GM06990 (cell line): ENCODE measurements around the gene AP5M1.
A peak's percentile ranks its signal among the peaks of the same experiment; 100 is the strongest.
"Not testable (repeated sequence)": the region's sequence is repeated elsewhere in the genome, so short reads cannot be mapped to it uniquely, and the experiment has no call there.

Experiments
- DNase-seq: peaks from one replicate; pipeline ENCODE4 v3.0.0-alpha.2; 2011; ENCODE audit not compliant: insufficient read length; ENCODE audit errors: extremely low read depth
- H3K27me3 ChIP-seq: replicated peaks from 2 replicates; pipeline ENCODE4 v1.6.0; 2011; ENCODE audit warnings: low read length; ENCODE audit not compliant: control insufficient read depth, insufficient read depth
- H3K36me3 ChIP-seq: 2 replicates; pipeline ENCODE4 v1.5.1; 2011; ENCODE audit warnings: low read length; ENCODE audit not compliant: control insufficient read depth, insufficient read depth
- H3K4me3 ChIP-seq: replicated peaks from 2 replicates; pipeline ENCODE4 v1.5.1; 2011; ENCODE audit warnings: low read depth, mild to moderate bottlenecking, control low read depth, low read length
- TF ChIP-seq, protein P1 (sequence below): IDR thresholded peaks from 2 replicates; pipeline ENCODE4 v1.5.1; 2011; ENCODE audit warnings: low read length, control low read depth, mild to moderate bottlenecking, inconsistent platforms; ENCODE audit not compliant: insufficient read depth, poor library complexity, severe bottlenecking

AP5M1 gene, protein sequence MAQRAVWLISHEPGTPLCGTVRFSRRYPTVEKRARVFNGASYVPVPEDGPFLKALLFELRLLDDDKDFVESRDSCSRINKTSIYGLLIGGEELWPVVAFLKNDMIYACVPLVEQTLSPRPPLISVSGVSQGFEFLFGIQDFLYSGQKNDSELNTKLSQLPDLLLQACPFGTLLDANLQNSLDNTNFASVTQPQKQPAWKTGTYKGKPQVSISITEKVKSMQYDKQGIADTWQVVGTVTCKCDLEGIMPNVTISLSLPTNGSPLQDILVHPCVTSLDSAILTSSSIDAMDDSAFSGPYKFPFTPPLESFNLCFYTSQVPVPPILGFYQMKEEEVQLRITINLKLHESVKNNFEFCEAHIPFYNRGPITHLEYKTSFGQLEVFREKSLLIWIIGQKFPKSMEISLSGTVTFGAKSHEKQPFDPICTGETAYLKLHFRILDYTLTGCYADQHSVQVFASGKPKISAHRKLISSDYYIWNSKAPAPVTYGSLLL

DNA sequence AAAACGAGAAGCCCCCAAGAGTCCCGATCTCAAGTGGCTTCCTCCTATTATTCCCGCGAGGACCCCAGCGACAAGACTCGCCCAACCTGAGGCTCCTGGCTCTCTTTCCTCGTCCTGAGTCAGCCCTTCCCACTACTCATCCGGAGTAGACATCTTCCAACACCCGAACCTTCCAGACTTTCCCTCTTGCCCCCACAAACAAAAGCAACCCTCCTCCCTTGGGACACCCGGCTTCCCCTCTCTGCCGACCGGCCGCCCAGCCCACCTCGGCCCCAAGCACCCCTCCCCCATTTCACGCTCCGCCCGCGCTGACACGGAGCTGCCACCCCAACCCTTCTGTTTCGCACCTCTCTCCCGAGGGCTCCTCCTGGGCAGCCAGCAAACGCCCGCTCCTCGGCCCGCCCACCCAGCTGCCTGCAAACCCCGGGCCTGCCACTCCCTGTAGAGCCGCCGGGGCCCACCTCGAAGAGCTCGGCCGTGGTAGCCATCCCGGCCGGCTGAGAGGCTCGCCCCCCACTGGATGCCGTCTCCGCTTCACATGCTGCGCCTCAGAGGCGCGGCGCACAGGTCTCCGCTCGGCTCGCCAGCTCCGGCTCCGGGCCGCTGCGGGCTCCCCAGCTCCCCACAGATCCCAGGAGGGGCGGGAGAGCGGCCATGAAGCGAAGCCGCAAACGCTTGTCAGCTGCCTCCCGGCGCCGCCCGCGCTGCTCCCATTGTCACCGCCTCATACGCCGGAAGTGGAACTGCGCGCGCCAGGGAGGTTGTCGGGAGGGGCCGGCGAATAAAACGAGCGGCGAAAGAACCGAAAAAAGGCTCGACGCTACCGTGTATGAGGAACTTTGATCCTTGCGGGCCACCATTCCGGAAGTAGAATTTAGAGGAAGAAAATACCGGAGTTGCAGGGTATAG, at the start of gene AP5M1, which contains the start of gene EXOC5:
Gene AP5M1, plus strand, starts transcription at position 811 of the 909 bp plus-strand sequence. CDS start 344 bp downstream, outside the sequence.
Gene EXOC5, minus strand, starts transcription at position 745 of the 909 bp plus-strand sequence. Its CDS starts 257 bp downstream, at position 488.
- TF ChIP-seq, protein P1, sequence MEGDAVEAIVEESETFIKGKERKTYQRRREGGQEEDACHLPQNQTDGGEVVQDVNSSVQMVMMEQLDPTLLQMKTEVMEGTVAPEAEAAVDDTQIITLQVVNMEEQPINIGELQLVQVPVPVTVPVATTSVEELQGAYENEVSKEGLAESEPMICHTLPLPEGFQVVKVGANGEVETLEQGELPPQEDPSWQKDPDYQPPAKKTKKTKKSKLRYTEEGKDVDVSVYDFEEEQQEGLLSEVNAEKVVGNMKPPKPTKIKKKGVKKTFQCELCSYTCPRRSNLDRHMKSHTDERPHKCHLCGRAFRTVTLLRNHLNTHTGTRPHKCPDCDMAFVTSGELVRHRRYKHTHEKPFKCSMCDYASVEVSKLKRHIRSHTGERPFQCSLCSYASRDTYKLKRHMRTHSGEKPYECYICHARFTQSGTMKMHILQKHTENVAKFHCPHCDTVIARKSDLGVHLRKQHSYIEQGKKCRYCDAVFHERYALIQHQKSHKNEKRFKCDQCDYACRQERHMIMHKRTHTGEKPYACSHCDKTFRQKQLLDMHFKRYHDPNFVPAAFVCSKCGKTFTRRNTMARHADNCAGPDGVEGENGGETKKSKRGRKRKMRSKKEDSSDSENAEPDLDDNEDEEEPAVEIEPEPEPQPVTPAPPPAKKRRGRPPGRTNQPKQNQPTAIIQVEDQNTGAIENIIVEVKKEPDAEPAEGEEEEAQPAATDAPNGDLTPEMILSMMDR, result no peak
- H3K4me3 ChIP-seq, result peak within 1 kb of the TSS; percentile 86
- DNase-seq, result peak; percentile 94
- H3K27me3 ChIP-seq, result no peaks in the 10 kb centered on the region
- no peaks in the 10 kb centered on the region for H3K36me3 ChIP-seq

DNA sequence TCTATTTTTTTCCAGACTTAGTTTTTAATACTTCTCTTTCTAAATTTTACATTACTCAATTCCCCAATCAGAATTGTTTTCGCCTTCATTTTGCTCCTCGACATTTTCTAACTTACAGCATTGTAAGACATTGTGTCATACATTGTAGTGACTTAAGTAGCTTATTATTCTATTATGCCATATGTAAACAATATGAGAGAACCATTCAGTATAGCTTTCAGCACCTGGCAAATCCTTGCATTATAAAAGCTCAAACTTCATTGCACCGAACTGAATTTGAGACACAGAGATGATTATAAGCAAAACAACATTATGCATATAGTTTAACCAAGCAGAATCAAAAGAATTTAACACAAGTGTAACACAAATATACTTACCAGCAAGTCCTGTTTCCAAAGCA, 46.8 kb upstream of the AP5M1 start:
- DNase-seq, result no peak
- TF ChIP-seq, protein P1, result no peak
- H3K4me3 ChIP-seq, result no peak overlapping the region
- no peaks in the 10 kb centered on the region for H3K27me3 ChIP-seq
- peaks cover 5% of the 10 kb centered on the region; the same call in 1 of the 2 replicates for H3K36me3 ChIP-seq

DNA sequence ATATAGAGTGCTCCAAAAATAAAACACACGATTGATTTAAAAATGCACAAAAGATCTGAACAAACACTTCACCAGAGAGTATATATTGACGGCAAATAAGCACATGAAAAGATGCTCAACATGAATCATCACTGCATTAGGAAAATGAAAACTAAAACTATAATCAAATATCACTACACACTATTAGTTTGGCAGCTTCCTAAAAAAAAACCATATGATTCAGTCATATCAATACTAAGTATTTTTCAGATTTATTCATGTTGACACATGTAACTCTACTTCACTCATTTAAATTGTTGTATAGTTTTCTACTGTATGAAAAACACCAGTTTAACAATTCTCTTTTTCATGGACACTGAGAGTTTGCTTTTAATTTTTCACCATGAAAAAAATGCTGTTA, 41.7 kb upstream of the AP5M1 start:
- Histone ChIP-seq H3K36me3 (0 out of 2 replicates have a peak, but pooled peaks cover 1% of the 10 kb centered on the region), H3K4me3 (no peak overlapping the region), H3K27me3 (no peaks in the 10 kb centered on the region)
- TF ChIP-seq, protein P1, result no peak
- DNase-seq, result no peak

DNA sequence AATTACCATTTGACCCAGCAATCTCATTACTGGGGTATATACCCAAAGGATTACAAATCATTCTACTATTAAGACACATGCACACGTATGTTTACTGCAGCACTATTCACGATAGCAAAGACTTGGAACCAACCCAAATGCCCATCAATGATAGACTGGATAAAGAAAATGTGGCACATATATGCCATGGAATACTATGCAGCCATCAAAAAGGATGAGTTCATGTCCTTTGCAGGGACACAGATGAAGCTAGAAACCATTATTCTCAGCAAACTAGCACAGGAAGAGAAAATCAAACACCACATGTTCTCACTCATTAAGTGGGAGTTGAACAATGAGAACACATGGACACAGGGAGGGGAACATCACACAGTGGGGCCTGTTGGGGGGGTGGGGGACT, 40.5 kb upstream of the AP5M1 start:
- not testable (repeated sequence) for H3K27me3 ChIP-seq, H3K4me3 ChIP-seq, DNase-seq, H3K36me3 ChIP-seq

DNA sequence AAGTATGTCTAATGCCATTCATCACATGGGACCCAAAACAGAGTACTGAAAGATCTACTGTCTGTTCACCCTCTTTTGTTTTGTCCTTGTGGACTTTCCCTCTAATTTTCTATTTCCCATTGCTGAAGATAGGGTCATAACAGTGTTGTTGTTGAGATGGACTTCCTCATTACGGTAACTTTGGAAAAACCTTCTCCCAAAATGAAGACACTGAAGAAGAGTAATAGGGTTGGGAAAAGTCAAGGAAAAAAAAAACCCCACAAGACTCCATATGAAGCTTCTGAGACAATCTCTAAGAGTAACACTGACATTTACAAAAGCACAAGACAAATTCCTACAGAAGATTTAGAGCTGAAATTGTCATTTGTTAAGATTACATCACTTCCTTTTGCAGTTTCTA, 36.8 kb upstream of the AP5M1 start:
- no peak overlapping the region for H3K4me3 ChIP-seq
- TF ChIP-seq, protein P1, result no peak
- no peaks in the 10 kb centered on the region for H3K36me3 ChIP-seq

DNA sequence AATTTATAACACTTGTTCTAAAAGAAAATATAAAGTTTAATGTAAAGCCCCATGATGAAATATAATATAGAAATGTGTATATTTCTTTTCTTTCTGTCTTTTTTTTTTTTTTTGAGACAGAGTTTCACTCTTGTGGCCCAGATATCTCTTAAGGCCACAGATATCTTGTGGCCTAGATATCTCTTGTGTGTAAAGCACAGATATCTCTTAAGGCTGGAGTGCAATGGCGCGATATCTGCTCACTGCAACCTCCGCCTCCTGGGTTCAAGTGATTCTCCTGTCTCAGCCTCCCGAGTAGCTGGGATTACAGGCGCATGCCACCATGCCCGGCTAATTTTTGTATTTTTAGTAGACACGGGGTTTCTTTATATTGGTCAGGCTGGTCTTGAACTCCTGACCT, 28.7 kb upstream of the AP5M1 start:
- not testable (repeated sequence) for DNase-seq, H3K4me3 ChIP-seq, H3K36me3 ChIP-seq, H3K27me3 ChIP-seq

More for the DNA sequence above, 36.8 kb upstream of the AP5M1 start:
- no peaks in the 10 kb centered on the region for H3K27me3 ChIP-seq
- DNase-seq, result no peak
